ENCODE results near the gene HCN4. TPM values are rescaled to one million over a fixed set of nuclear protein-coding genes. Genes with fewer than 3 reads are reported as not detected.

Gene HCN4
- total RNA-seq, 1 donor from 2014 or later = not detected

- no peak for DNase-seq (ENCODE audit: low spot score in 2 of 2)
- Histone ChIP-seq H3K36me3 (no peaks in the 10 kb centered on the region), H3K27ac (no peak overlapping the region), H3K9me3 (no peaks in the 10 kb centered on the region), H3K4me3 (no peak overlapping the region), H3K27me3 (no peaks in the 10 kb centered on the region), H3K4me1 (no peaks in the 10 kb centered on the region)
- no peak for TF ChIP-seq CTCF (IDR thresholded peaks at IDR 0.05)
- intact Hi-C loops (cut with DNase I) = no loop called here
Measured at GRCh38 chr15:73318463-73319351, 50.1 kb downstream of the HCN4 start.

GRCh38 chr15:73317651-73318462 lies 50.9 kb downstream of the HCN4 start:
- DNase-seq (ENCODE audit: low spot score in 2 of 2) = peak in 1 of 2 donors; percentile 25
- intact Hi-C loops (cut with DNase I) = no loop called here
- H3K4me3 ChIP-seq = no peak overlapping the region
- no peak for TF ChIP-seq CTCF (IDR thresholded peaks at IDR 0.05)
- H3K27me3 ChIP-seq = no peaks in the 10 kb centered on the region
- no peak overlapping the region for H3K27ac ChIP-seq
- no peaks in the 10 kb centered on the region for H3K4me1 ChIP-seq
- no peaks in the 10 kb centered on the region for H3K36me3 ChIP-seq
- no peaks in the 10 kb centered on the region for H3K9me3 ChIP-seq

- Histone ChIP-seq H3K27ac (no peak overlapping the region), H3K9me3 (no peaks in the 10 kb centered on the region), H3K36me3 (no peaks in the 10 kb centered on the region), H3K27me3 (no peaks in the 10 kb centered on the region), H3K4me3 (no peak overlapping the region), H3K4me1 (no peaks in the 10 kb centered on the region)
- no peak for TF ChIP-seq CTCF (IDR thresholded peaks at IDR 0.05)
- intact Hi-C loops (cut with DNase I) = no loop called here
- no peak for DNase-seq (ENCODE audit: low spot score in 2 of 2)
Measured at GRCh38 chr15:73313861-73314260, 54.9 kb downstream of the HCN4 start.

GRCh38 chr15:73308305-73308704 lies 60.5 kb downstream of the HCN4 start:
- H3K4me3 ChIP-seq = no peak overlapping the region
- no peaks in the 10 kb centered on the region for H3K4me1 ChIP-seq
- no peaks in the 10 kb centered on the region for H3K27me3 ChIP-seq
- intact Hi-C loops (cut with DNase I) = no loop called here
- no peak overlapping the region for H3K27ac ChIP-seq
- H3K36me3 ChIP-seq = peaks cover 11 to 22% of the 10 kb centered on the region in 2 donors
- no peak for DNase-seq (ENCODE audit: low spot score in 2 of 2)
- TF ChIP-seq CTCF (IDR thresholded peaks at IDR 0.05) = no peak
- H3K9me3 ChIP-seq = no peaks in the 10 kb centered on the region

- Histone ChIP-seq H3K27me3 (no peaks in the 10 kb centered on the region), H3K27ac (no peak overlapping the region), H3K9me3 (no peaks in the 10 kb centered on the region), H3K4me3 (no peak overlapping the region), H3K4me1 (no peaks in the 10 kb centered on the region), H3K36me3 (peaks cover 29 to 48% of the 10 kb centered on the region in 2 donors)
- intact Hi-C loops (cut with DNase I) = no loop called here
- no peak for DNase-seq (ENCODE audit: low spot score in 2 of 2)
- TF ChIP-seq CTCF (IDR thresholded peaks at IDR 0.05) = peak in 1 of 3 experiments; percentile 21
Measured at GRCh38 chr15:73305331-73306211, 63.2 kb downstream of the HCN4 start.
